Heart left ventricle (tissue), 16 donors: ENCODE measurements around the gene RFESD. TPM values are rescaled to one million over a fixed set of nuclear protein-coding genes. Genes with fewer than 3 reads are reported as not detected.

Source experiments
- ATAC-seq, 4 donors: fragments of 200-7000 bp; cut with Tn5 transposase; one replicate each; pipeline ENCODE4 v1.9.1; 2020 to 2022; ENCODE audit warnings: moderate library complexity in 4 of 4, mild to moderate bottlenecking in 3 of 4, moderate number of reproducible peaks in 1 of 4
- DNase-seq, 5 donors: peaks; one replicate each; pipeline ENCODE4 v3.0.0-alpha.2; 2020
- H3K27ac ChIP-seq, 12 donors: fragments of 200-600 bp; sonication (generic) in 4 of 12; one replicate each; pipeline versions ENCODE4 v1.5.0 to v1.8.0; 2016 to 2022; ENCODE audit warnings: mild to moderate bottlenecking in 2 of 12
- H3K27me3 ChIP-seq, 9 donors: fragments of 200-600 bp; sonication (generic) in 2 of 9; one replicate each; pipeline versions ENCODE4 v1.5.1 to v1.8.0; 2016 to 2022; ENCODE audit warnings: mild to moderate bottlenecking in 3 of 9
- H3K36me3 ChIP-seq, 9 donors: fragments of 200-600 bp; sonication (generic) in 2 of 9; one replicate each; pipeline versions ENCODE4 v1.5.0 to v1.8.0; 2018 to 2022; ENCODE audit warnings: mild to moderate bottlenecking in 2 of 9
- H3K4me1 ChIP-seq, 12 donors: fragments of 200-600 bp; sonication (generic) in 4 of 12; one replicate each; pipeline versions ENCODE4 v1.5.0 to v1.8.0; 2016 to 2022; ENCODE audit warnings: mild to moderate bottlenecking in 3 of 12
- H3K4me3 ChIP-seq, 12 donors: fragments of 200-600 bp; sonication (generic) in 4 of 12; one replicate each; pipeline versions ENCODE4 v1.5.0 to v1.8.0; 2017 to 2022; ENCODE audit warnings: mild to moderate bottlenecking in 9 of 12, moderate library complexity in 4 of 12
- H3K9me3 ChIP-seq, 12 donors: fragments of 200-600 bp; sonication (generic) in 4 of 12; one replicate each; pipeline versions ENCODE4 v1.5.0 to v1.8.0; 2016 to 2022; ENCODE audit warnings: mild to moderate bottlenecking in 1 of 12
- CTCF ChIP-seq, 12 donors: fragments of 200-600 bp; sonication (generic) in 4 of 12; IDR thresholded peaks; one replicate each; pipeline versions ENCODE4 v1.5.0 to v1.8.0; 2018 to 2022; ENCODE audit warnings: antibody characterized with exemption in 12 of 12, mild to moderate bottlenecking in 5 of 12
- POLR2A ChIP-seq, 2 donors: fragments of 450-650 bp; IDR thresholded peaks; one replicate each; pipeline ENCODE4 v1.6.1; 2017; ENCODE audit warnings: antibody characterized with exemption in 2 of 2, mild to moderate bottlenecking in 2 of 2, moderate library complexity in 2 of 2
- WGBS, 4 donors: extraction: QIAGEN DNeasy Blood & Tissue Kit in 2 of 4; methylation state at CpG; one replicate each; pipeline versions ENCODE4 v1.1.5 to v1.1.7; 2013 to 2018; 5-methylcytosine and 5-hydroxymethylcytosine counted together
- intact Hi-C, 10 donors: fragments of 100-400 bp; cut with DNase I; formaldehyde crosslinking; loops; one replicate each; pipeline versions ENCODE4 v1.11.1 to v1.14.2; 2022
- polyA plus RNA-seq, 2 donors: library from polyadenylated mRNA; stranded (reverse); fragments of 200-250 nt; gene quantifications; one replicate each; pipeline ENCODE4 v1.2.3, GENCODE V29; 2013
- total RNA-seq, 9 donors: library from RNA; depleted of rRNA in 2 of 9; stranded (reverse); fragments of >200 nt in 2 of 9; fragmentation: NEBNext Ultra II Directional in 3 of 9; extraction: Animal tissue kit (Norgen Biotek cat#: 25700) in 3 of 9; gene quantifications; one replicate each; pipeline versions ENCODE4 v1.1.0 to v1.2.4, GENCODE V29; 2016 to 2023
- donor health status: ischemic (EF 13 %, LVEDD 7.1; RV severe dilation, severe dysfunction).
- donor health status: healthy with polysubstance abuse.
- donor health status: DM: no; HTN: yes; CAD: no.
- donor health status: DM: no; HTN: no; CAD: no.
- donor health status: ischemic (EF 25% LVEDD 6.9; RV normal size, moderate dysfunction).
- donor health status: ischemic (EF 25% LVEDD 5.7; RV mildly dilated, moderate dysfunction).
- donor health status: healthy.
- donor health status: DM: yes; HTN: yes; CAD: no.
- donor health status: ischemic (EF 35%, LVEDD 5.7; RV mildly dilated, moderate dysfunction).
- donor health status: nonischemic (EF 11% LVEDD 7.7; RV severe dilation, severe dysfunction).
- donor health status: DM: yes; HTN: yes; CAD: no.
- donor health status: PGD.
- donor health status: ischemic (EF 29% LVEDD 5.4; RV normal size, mild dysfunction).
- donor health status: nonischemic (EF 23%, LVEDD 6.1; RV moderate dilation, normal function).

Gene RFESD
- total and polyA plus RNA-seq, 11 donors = 1.3 to 5.0 (median 3.5) TPM

- Histone ChIP-seq H3K9me3 (no peaks in the 10 kb centered on the region), H3K4me1 (peaks cover 0 to 34% (median 0%) of the 10 kb centered on the region in 12 donors), H3K4me3 (no peak overlapping the region), H3K27ac (peak overlapping the region in 1 of 12 donors; percentile 51), H3K36me3 (no peaks in the 10 kb centered on the region), H3K27me3 (no peaks in the 10 kb centered on the region)
- intact Hi-C loops = no loop called here
- 85 to 95% (median 90%) methylated on average over 4 of the region's 4 CpGs for WGBS, 4 donors
- TF ChIP-seq CTCF (IDR thresholded peaks at IDR 0.05) (no peak), POLR2A (IDR thresholded peaks at IDR 0.05) (no peak)
- DNase-seq = no peak
- ATAC-seq = no peak
Measured at GRCh38 chr5:95627971-95628810, 18.4 kb upstream of the RFESD start.

- peak overlapping the region in 1 of 12 donors; percentile 51 for H3K27ac ChIP-seq
- H3K9me3 ChIP-seq = no peaks in the 10 kb centered on the region
- DNase-seq (no peak), ATAC-seq (no peak)
- H3K4me1 ChIP-seq = peaks cover 0 to 34% (median 0%) of the 10 kb centered on the region in 12 donors
- no peak overlapping the region for H3K4me3 ChIP-seq
- H3K27me3 ChIP-seq = no peaks in the 10 kb centered on the region
- TF ChIP-seq POLR2A (IDR thresholded peaks at IDR 0.05) (no peak), CTCF (IDR thresholded peaks at IDR 0.05) (no peak)
- intact Hi-C loops = no loop called here
- WGBS, 4 donors = 78 to 94% (median 89%) methylated on average over 1 of the region's 1 CpG
- H3K36me3 ChIP-seq = no peaks in the 10 kb centered on the region
Measured at GRCh38 chr5:95628933-95629332, 17.6 kb upstream of the RFESD start.

- H3K36me3 ChIP-seq = no peaks in the 10 kb centered on the region
- intact Hi-C loops = loop anchor here in 2 of 10 donors (10.0 kb wide), 1 partner anchor 76 kb away; the partner anchor contains the start of genes ARSK (in 2 of the 2) and SKIC3 (in 2 of the 2)
- H3K27ac ChIP-seq = peak overlapping the region in 1 of 12 donors; percentile 70
- H3K4me3 ChIP-seq = no peak overlapping the region
- no peaks in the 10 kb centered on the region for H3K9me3 ChIP-seq
- DNase-seq = no peak
- TF ChIP-seq CTCF (IDR thresholded peaks at IDR 0.05) (no peak), POLR2A (IDR thresholded peaks at IDR 0.05) (no peak)
- ATAC-seq = no peak
- H3K4me1 ChIP-seq = peaks cover 0 to 34% (median 0%) of the 10 kb centered on the region in 12 donors
- H3K27me3 ChIP-seq = no peaks in the 10 kb centered on the region
- WGBS, 4 donors = 93 to 97% (median 95%) methylated on average over 5 of the region's 5 CpGs
Measured at GRCh38 chr5:95630394-95630917, 16.1 kb upstream of the RFESD start.

GRCh38 chr5:95631255-95631958 is 15.2 kb upstream of the RFESD start:
- TF ChIP-seq POLR2A (IDR thresholded peaks at IDR 0.05) = no peak
- 61 to 76% (median 68%) methylated on average over 2 of the region's 2 CpGs for WGBS, 4 donors
- DNase-seq = no peak
- Histone ChIP-seq H3K4me1 (peaks cover 0 to 34% (median 0%) of the 10 kb centered on the region in 12 donors), H3K27me3 (no peaks in the 10 kb centered on the region), H3K36me3 (no peaks in the 10 kb centered on the region), H3K4me3 (no peak overlapping the region), H3K9me3 (no peaks in the 10 kb centered on the region), H3K27ac (peak overlapping the region in 1 of 12 donors; percentile 70)
- ATAC-seq = peak in 1 of 4 donors; percentile 60
- intact Hi-C loops = loop anchor here in 2 of 10 donors (10.0 kb wide), 1 partner anchor 77 kb away; the partner anchor contains the start of genes ARSK (in 2 of the 2) and SKIC3 (in 2 of the 2)
